H9 (cell line): ENCODE results near the gene CCDC88C. TPM values are rescaled to one million over a fixed set of nuclear protein-coding genes. Genes with fewer than 3 reads are reported as not detected.

Experiments used
- DNase-seq: peaks from one replicate; pipeline ENCODE4 v3.0.0-alpha.2; 2017
- H2AFZ ChIP-seq: one replicate; pipeline ENCODE4 v1.6.1; 2013; ENCODE audit warnings: mild to moderate bottlenecking, low read length, control low read depth, moderate library complexity
- H2AK5ac ChIP-seq: 2 replicates; pipeline ENCODE4 v1.6.1; 2013; ENCODE audit warnings: low read length, control low read depth, mixed read lengths; ENCODE audit not compliant: insufficient read length
- H2BK120ac ChIP-seq: one replicate; pipeline ENCODE4 v1.6.1; 2013; ENCODE audit warnings: low read depth, mild to moderate bottlenecking, low read length, control low read depth, inconsistent platforms; ENCODE audit not compliant: poor library complexity, severe bottlenecking
- H2BK12ac ChIP-seq: 2 replicates; pipeline ENCODE4 v1.6.1; 2013; ENCODE audit warnings: low read length, control low read depth, mixed read lengths, low read depth; ENCODE audit not compliant: insufficient read length
- H2BK15ac ChIP-seq: 2 replicates; pipeline ENCODE4 v1.6.1; 2013; ENCODE audit warnings: low read depth, low read length, control low read depth
- H2BK20ac ChIP-seq: one replicate; pipeline ENCODE4 v1.6.1; 2013; ENCODE audit warnings: low read depth, mild to moderate bottlenecking, low read length, control low read depth, inconsistent platforms; ENCODE audit not compliant: poor library complexity, severe bottlenecking
- H2BK5ac ChIP-seq: 2 replicates; pipeline ENCODE4 v1.6.1; 2013; ENCODE audit warnings: low read length, control low read depth, mixed read lengths; ENCODE audit not compliant: insufficient read length
- H3K14ac ChIP-seq: 2 replicates; pipeline ENCODE4 v1.6.1; 2013; ENCODE audit warnings: low read length, control low read depth; ENCODE audit not compliant: insufficient read depth
- H3K18ac ChIP-seq: 2 replicates; pipeline ENCODE4 v1.6.1; 2013; ENCODE audit warnings: low read depth, mild to moderate bottlenecking, mixed read lengths, low read length, control low read depth; ENCODE audit not compliant: insufficient read length
- H3K23ac ChIP-seq: 2 replicates; pipeline ENCODE4 v1.6.1; 2013; ENCODE audit warnings: low read length, control low read depth, mixed read lengths, low read depth; ENCODE audit not compliant: insufficient read length
- H3K23me2 ChIP-seq: 2 replicates; pipeline ENCODE4 v1.6.1; 2013; ENCODE audit warnings: low read depth, mild to moderate bottlenecking, mixed read lengths, low read length, control low read depth; ENCODE audit not compliant: insufficient read length, poor library complexity, severe bottlenecking
- H3K27ac ChIP-seq: 2 replicates; pipeline ENCODE4 v1.5.1; 2013; ENCODE audit warnings: low read length, control low read depth, mixed read lengths, low read depth; ENCODE audit not compliant: insufficient read length
- H3K27me3 ChIP-seq: 2 replicates; pipeline ENCODE4 v1.6.1; 2013; ENCODE audit warnings: low read length, control low read depth, inconsistent platforms; ENCODE audit not compliant: insufficient read depth
- H3K4ac ChIP-seq: 2 replicates; pipeline ENCODE4 v1.6.1; 2013; ENCODE audit warnings: low read depth, mild to moderate bottlenecking, control low read depth, inconsistent platforms, low read length, moderate library complexity
- H3K4me1 ChIP-seq: 2 replicates; pipeline ENCODE4 v1.6.1; 2013; ENCODE audit warnings: low read length, control low read depth, inconsistent platforms; ENCODE audit not compliant: insufficient read depth
- H3K4me2 ChIP-seq: 2 replicates; pipeline ENCODE4 v1.6.1; 2013; ENCODE audit warnings: low read length, control low read depth, mixed read lengths; ENCODE audit not compliant: insufficient read length, insufficient read depth
- H3K56ac ChIP-seq: 2 replicates; pipeline ENCODE4 v1.6.1; 2013; ENCODE audit warnings: low read depth, mild to moderate bottlenecking, mixed read lengths, low read length, control low read depth; ENCODE audit not compliant: insufficient read length
- H3K79me1 ChIP-seq: 2 replicates; pipeline ENCODE4 v1.6.1; 2013; ENCODE audit warnings: low read depth, mild to moderate bottlenecking, moderate library complexity, low read length, control low read depth, inconsistent platforms; ENCODE audit not compliant: insufficient read depth, poor library complexity, severe bottlenecking
- H3K79me2 ChIP-seq: 2 replicates; pipeline ENCODE4 v1.6.1; 2013; ENCODE audit warnings: low read length, control low read depth, inconsistent platforms; ENCODE audit not compliant: insufficient read depth
- H3K9ac ChIP-seq: 2 replicates; pipeline ENCODE4 v1.6.1; 2013; ENCODE audit warnings: low read length, control low read depth, mixed read lengths; ENCODE audit not compliant: insufficient read length; ENCODE audit errors: extremely low read depth
- H3K9me3 ChIP-seq: one replicate; pipeline ENCODE4 v1.6.1; 2013; ENCODE audit warnings: low read depth, low read length, inconsistent platforms; ENCODE audit not compliant: control insufficient read depth
- H3T11ph ChIP-seq: one replicate; pipeline ENCODE4 v1.6.1; 2013; ENCODE audit warnings: mild to moderate bottlenecking, low read length, control low read depth, inconsistent platforms
- H4K20me1 ChIP-seq: one replicate; pipeline ENCODE4 v1.6.1; 2013; ENCODE audit not compliant: control insufficient read depth, insufficient read length, insufficient read depth
- H4K5ac ChIP-seq: 2 replicates; pipeline ENCODE4 v1.6.1; 2013; ENCODE audit warnings: low read depth, mild to moderate bottlenecking, mixed read lengths, low read length, control low read depth; ENCODE audit not compliant: insufficient read length
- H4K8ac ChIP-seq: replicated peaks from 2 replicates; pipeline ENCODE4 v1.6.1; 2013; ENCODE audit warnings: low read length, control low read depth, mixed read lengths, low read depth; ENCODE audit not compliant: insufficient read length
- H4K91ac ChIP-seq: 2 replicates; pipeline ENCODE4 v1.6.1; 2013; ENCODE audit warnings: low read depth, mild to moderate bottlenecking, moderate library complexity, mixed read lengths, low read length, control low read depth; ENCODE audit not compliant: insufficient read length
- H3K27ac Mint-ChIP-seq, 3 experiments: 2 replicates in 2 of 3; 3 replicates in 1 of 3; pipeline ENCODE4 v1.8.0; 2020 to 2021; ENCODE audit warnings: mixed read lengths in 3 of 3, mild to moderate bottlenecking in 1 of 3, moderate library complexity in 1 of 3
- H3K27me3 Mint-ChIP-seq: 2 replicates; pipeline ENCODE4 v1.8.0; 2021; ENCODE audit warnings: low read depth, mild to moderate bottlenecking, moderate library complexity, mixed read lengths
- H3K36me3 Mint-ChIP-seq, 3 experiments: 2 replicates in 2 of 3; 3 replicates in 1 of 3; pipeline ENCODE4 v1.8.0; 2020 to 2021; ENCODE audit warnings: low read depth in 3 of 3, mixed read lengths in 3 of 3; ENCODE audit not compliant: insufficient read depth in 1 of 3
- H3K4me1 Mint-ChIP-seq, 2 experiments: 2 replicates each; pipeline ENCODE4 v1.8.0; 2020; ENCODE audit warnings: mixed read lengths in 2 of 2
- H3K4me3 Mint-ChIP-seq, 2 experiments: 2 replicates in 1 of 2; 3 replicates in 1 of 2; pipeline ENCODE4 v1.8.0; 2020 to 2021; ENCODE audit warnings: mild to moderate bottlenecking in 2 of 2, mixed read lengths in 2 of 2, moderate library complexity in 1 of 2
- H3K9me3 Mint-ChIP-seq, 2 experiments: 2 replicates in 1 of 2; 3 replicates in 1 of 2; pipeline ENCODE4 v1.8.0; 2020; ENCODE audit warnings: mild to moderate bottlenecking in 2 of 2, mixed read lengths in 2 of 2, moderate library complexity in 1 of 2
- CTCF ChIP-seq: fragments of 200-600 bp; sonication (generic); conservative IDR thresholded peaks from 3 replicates; pipeline ENCODE4 v1.8.0; 2021; ENCODE audit warnings: antibody characterized with exemption, mild to moderate bottlenecking
- WGBS: extraction: QIAGEN DNeasy Blood & Tissue Kit; methylation state at CpG from one replicate; pipeline ENCODE4 v1.1.7; 2013; ENCODE audit warnings: missing lambda C conversion rate, low lambda C conversion rate, mixed read lengths; ENCODE audit not compliant: insufficient read length; ENCODE audit errors: extremely low coverage; 5-methylcytosine and 5-hydroxymethylcytosine counted together
- total RNA-seq: library from RNA; stranded (reverse); gene quantifications from 2 replicates; pipeline ENCODE4 v1.2.1, GENCODE V29; 2021

CCDC88C gene
- total RNA-seq, 1 experiment from 2014 or later, result 52.4 TPM

- no peak overlapping the region for H3K56ac ChIP-seq
- H3K4ac ChIP-seq, result no peak overlapping the region
- no peak overlapping the region for H4K5ac ChIP-seq
- H3T11ph ChIP-seq, result no peak overlapping the region
- peaks cover 2% of the 10 kb centered on the region for H4K20me1 ChIP-seq
- no peak overlapping the region for H2BK20ac ChIP-seq
- Mint-ChIP-seq H3K4me1 (peaks cover 74 to 79% of the 10 kb centered on the region in 2 experiments), H3K27me3 (no peaks in the 10 kb centered on the region), H3K4me3 (no peak overlapping the region), H3K9me3 (no peaks in the 10 kb centered on the region; a peak in 1 of 5 replicates), H3K27ac (peak overlapping the region in 2 of 3 experiments; percentile 9 to 26; a peak in 2 of 7 replicates), H3K36me3 (peaks cover 0 to 1% (median 0%) of the 10 kb centered on the region in 3 experiments; a peak in 1 of 7 replicates)
- H3K9me3 ChIP-seq, result no peaks in the 10 kb centered on the region
- no peak overlapping the region for H2BK15ac ChIP-seq
- no peak overlapping the region for H3K27ac ChIP-seq
- no peak overlapping the region for H4K8ac ChIP-seq
- no peaks in the 10 kb centered on the region for H3K27me3 ChIP-seq
- H3K4me2 ChIP-seq, result no peak overlapping the region
- no peak overlapping the region for H2BK5ac ChIP-seq
- no peak overlapping the region for H3K9ac ChIP-seq
- no peak overlapping the region for H2BK12ac ChIP-seq
- TF ChIP-seq CTCF, result no peak
- no peak overlapping the region for H3K18ac ChIP-seq
- H3K79me1 ChIP-seq, result peaks cover 3% of the 10 kb centered on the region
- H3K4me1 ChIP-seq, result peaks cover 4% of the 10 kb centered on the region; the same call in 1 of the 2 replicates
- no peak overlapping the region for H4K91ac ChIP-seq
- no peaks in the 10 kb centered on the region for H3K23me2 ChIP-seq
- no CpG with 5 or more reads among the region's 11 CpGs for WGBS
- H2BK120ac ChIP-seq, result no peak overlapping the region
- H3K79me2 ChIP-seq, result peaks cover 6% of the 10 kb centered on the region; the same call in 1 of the 2 replicates
- H2AK5ac ChIP-seq, result no peak overlapping the region
- H2AFZ ChIP-seq, result no peak overlapping the region
- H3K14ac ChIP-seq, result no peak overlapping the region
- DNase-seq, result no peak
- no peak overlapping the region for H3K23ac ChIP-seq
Observed at GRCh38 chr14:91373591-91374254, 43.9 kb downstream of the CCDC88C start.
